GM12878 (cell line): ENCODE results near the gene PKM. TPM values are rescaled to one million over a fixed set of nuclear protein-coding genes. Genes with fewer than 3 reads are reported as not detected.

Experiments
- ATAC-seq: fragments of 200-7000 bp; cut with Tn5 transposase; 3 replicates; pipeline ENCODE4 v1.9.1; 2020; ENCODE audit warnings: mild to moderate bottlenecking, moderate library complexity
- BruUV-seq: library from RNA; stranded (reverse); fragments of 400-500 nt; replicated peaks from 2 replicates; lab custom pipeline; 2021; lab: Mats Ljungman, UMichigan
- CTCF ChIA-PET: fragments of 300-600 bp; sonication (Branson Sonifier 250); formaldehyde crosslinking; extraction: SDS; loops from one replicate; lab custom pipeline; 2021; ENCODE audit warnings: inconsistent platforms; lab: Yijun Ruan, JAX
- POLR2A ChIA-PET: fragments of 350-600 bp; formaldehyde crosslinking; extraction: SDS; loops from one replicate; lab custom pipeline; 2021; ENCODE audit warnings: inconsistent platforms; lab: Charles Lee
- RAD21 ChIA-PET: fragments of 300-600 bp; sonication (Branson Sonifier 250); formaldehyde crosslinking; loops from one replicate; lab custom pipeline; 2023; ENCODE audit warnings: antibody characterized with exemption; ENCODE audit not compliant: unreplicated experiment; lab: Charles Lee
- SMC1A ChIA-PET: fragments of 300-600 bp; sonication (Branson Sonifier 250); formaldehyde crosslinking; loops from one replicate; lab custom pipeline; 2023; ENCODE audit not compliant: unreplicated experiment, uncharacterized antibody; lab: Charles Lee
- DNase-seq: peaks from one replicate; pipeline ENCODE4 v3.0.0-alpha.2; 2011; ENCODE audit warnings: low read depth, low spot score
- FAIRE-seq: peaks from 3 replicates; lab custom pipeline; 2011; peaks lifted over from hg19 to GRCh38; lab: Jason Lieb, UNC
- H2AFZ ChIP-seq: 2 replicates; pipeline ENCODE4 v1.6.0; 2011; ENCODE audit warnings: low read depth, low read length, control low read depth; ENCODE audit not compliant: control insufficient read depth
- H3K27ac ChIP-seq: 2 replicates; pipeline ENCODE4 v1.5.1; 2011; ENCODE audit warnings: control low read depth; ENCODE audit not compliant: control insufficient read depth, insufficient read depth
- H3K27me3 ChIP-seq, 2 experiments: replicated peaks in 1 of 2; 2 replicates each; pipeline versions ENCODE4 v1.6.0 to v1.6.1; 2011; ENCODE audit warnings: low read length in 1 of 2; ENCODE audit not compliant: control insufficient read depth in 2 of 2, insufficient read depth in 2 of 2
- H3K36me3 ChIP-seq, 2 experiments: 2 replicates each; pipeline ENCODE4 v1.5.1; 2011; ENCODE audit warnings: low read length in 1 of 2; ENCODE audit not compliant: control insufficient read depth in 2 of 2, insufficient read depth in 2 of 2
- H3K4me1 ChIP-seq: 2 replicates; pipeline ENCODE4 v1.6.1; 2011; ENCODE audit warnings: mild to moderate bottlenecking, low read length, moderate library complexity, mixed read lengths; ENCODE audit not compliant: control insufficient read depth, insufficient read depth
- H3K4me2 ChIP-seq: 2 replicates; pipeline ENCODE4 v1.6.0; 2011; ENCODE audit warnings: control low read depth; ENCODE audit not compliant: control insufficient read depth, insufficient read depth
- H3K4me3 ChIP-seq: fragments of 200-600 bp; sonication (generic); 2 replicates; pipeline ENCODE4 v1.5.1; 2016
- H3K79me2 ChIP-seq: 2 replicates; pipeline ENCODE4 v1.6.0; 2011; ENCODE audit warnings: low read length; ENCODE audit not compliant: control insufficient read depth, insufficient read depth
- H3K9ac ChIP-seq: 2 replicates; pipeline ENCODE4 v1.8.0; 2011; ENCODE audit warnings: low read length, control low read depth, mixed read lengths; ENCODE audit not compliant: control insufficient read depth, insufficient read depth
- H3K9me3 ChIP-seq: replicated peaks from 3 replicates; pipeline ENCODE4 v1.5.1; 2011; ENCODE audit warnings: mild to moderate bottlenecking, low read length; ENCODE audit not compliant: control insufficient read depth, insufficient read depth
- H4K20me1 ChIP-seq: 2 replicates; pipeline ENCODE4 v1.6.0; 2011; ENCODE audit not compliant: control insufficient read depth, insufficient read depth
- BACH1 ChIP-seq: fragments of 450-650 bp; IDR thresholded peaks from 2 replicates; pipeline ENCODE4 v1.6.1; 2017; ENCODE audit warnings: mild to moderate bottlenecking, borderline replicate concordance
- EZH2 ChIP-seq: IDR thresholded peaks from 2 replicates; pipeline ENCODE4 v1.6.1; 2012; ENCODE audit warnings: low read depth, mild to moderate bottlenecking, control low read depth, inconsistent platforms, low read length, borderline replicate concordance; ENCODE audit not compliant: control insufficient read depth
- MAX ChIP-seq: IDR thresholded peaks from 2 replicates; pipeline ENCODE4 v1.6.1; 2012; ENCODE audit warnings: low read depth, low read length, improper control_type of control experiment
- MTA2 ChIP-seq: fragments of 450-650 bp; IDR thresholded peaks from 2 replicates; pipeline ENCODE4 v1.6.1; 2016; ENCODE audit warnings: low read depth, mild to moderate bottlenecking, moderate library complexity
- NBN ChIP-seq: fragments of 450-650 bp; IDR thresholded peaks from 2 replicates; pipeline ENCODE4 v1.6.1; 2016
- POLR2AphosphoS2 ChIP-seq: IDR thresholded peaks from 2 replicates; pipeline ENCODE4 v1.6.1; 2011; ENCODE audit warnings: low read depth, mild to moderate bottlenecking, low read length, improper control_type of control experiment, moderate library complexity
- RAD51 ChIP-seq: fragments of 450-650 bp; IDR thresholded peaks from 2 replicates; pipeline ENCODE4 v1.6.1; 2016; ENCODE audit warnings: moderate library complexity, mild to moderate bottlenecking, inconsistent platforms
- SP1 ChIP-seq: IDR thresholded peaks from one replicate; pipeline ENCODE4 v1.6.1; 2011; ENCODE audit warnings: low read depth, low read length
- SUZ12 ChIP-seq: fragments of 200-600 bp; sonication (generic); IDR thresholded peaks from one replicate; pipeline ENCODE4 v1.6.1; 2018; ENCODE audit warnings: antibody characterized with exemption, mild to moderate bottlenecking; ENCODE audit not compliant: unreplicated experiment
- ZBED1 ChIP-seq: IDR thresholded peaks from 2 replicates; pipeline ENCODE4 v1.6.1; 2016; ENCODE audit warnings: borderline replicate concordance
- WGBS: methylation state at CpG from one replicate; pipeline ENCODE4 v1.1.6; 2016; ENCODE audit warnings: low lambda C conversion rate; ENCODE audit not compliant: insufficient replicate concordance, insufficient coverage; ENCODE audit errors: missing lambda C conversion rate; 5-methylcytosine and 5-hydroxymethylcytosine counted together
- in situ Hi-C: fragments of 300-500 bp; cut with MboI; formaldehyde crosslinking; loops from 9 replicates; pipeline ENCODE4 v1.14.3; 2018; ENCODE audit warnings: mixed read lengths
- intact Hi-C: fragments of 100-400 bp; cut with micrococcal nuclease; formaldehyde crosslinking; loops from one replicate; pipeline ENCODE4 v1.14.2; 2022; ENCODE audit not compliant: unreplicated experiment
- polyA plus RNA-seq, 11 experiments: library from polyadenylated mRNA; depleted of rRNA in 4 of 11; unstranded in 6 of 11; stranded (reverse) in 5 of 11; fragments of >200 nt; fragmentation: Nextera tagmentation in 4 of 11; fragmentation: Illumina TruSeq in 1 of 11; extraction: Ambion mirVana in 4 of 11; extraction: Trizol in 1 of 11; gene quantifications; 1 replicate in 1 of 11; 2 replicates in 10 of 11; pipeline versions ENCODE4 v1.2.1 to v1.2.3, GENCODE V29; 2011 to 2016; ENCODE audit warnings: inconsistent platforms in 2 of 11, missing spikeins in 2 of 11, low read depth in 1 of 11
- total RNA-seq, 4 experiments: library from RNA; depleted of rRNA in 3 of 4; stranded (reverse); fragments of >200 nt in 3 of 4; fragmentation: Illumina TruSeq in 1 of 4; extraction: Trizol in 1 of 4; gene quantifications; 2 replicates each; pipeline versions ENCODE4 v1.2.1 to v1.2.3, GENCODE V29; 2013 to 2021
- TF ChIP-seq, protein P1 (sequence below): fragments of 450-650 bp; IDR thresholded peaks from 2 replicates; pipeline ENCODE4 v1.6.1; 2017; ENCODE audit warnings: mild to moderate bottlenecking, moderate library complexity

Gene PKM
- total and polyA plus RNA-seq, 10 of the 15 experiments (the other 5 are each of a cell fraction or from before 2014, with no cell fraction given) = 491 to 2,011 (median 1,433) TPM

DNA sequence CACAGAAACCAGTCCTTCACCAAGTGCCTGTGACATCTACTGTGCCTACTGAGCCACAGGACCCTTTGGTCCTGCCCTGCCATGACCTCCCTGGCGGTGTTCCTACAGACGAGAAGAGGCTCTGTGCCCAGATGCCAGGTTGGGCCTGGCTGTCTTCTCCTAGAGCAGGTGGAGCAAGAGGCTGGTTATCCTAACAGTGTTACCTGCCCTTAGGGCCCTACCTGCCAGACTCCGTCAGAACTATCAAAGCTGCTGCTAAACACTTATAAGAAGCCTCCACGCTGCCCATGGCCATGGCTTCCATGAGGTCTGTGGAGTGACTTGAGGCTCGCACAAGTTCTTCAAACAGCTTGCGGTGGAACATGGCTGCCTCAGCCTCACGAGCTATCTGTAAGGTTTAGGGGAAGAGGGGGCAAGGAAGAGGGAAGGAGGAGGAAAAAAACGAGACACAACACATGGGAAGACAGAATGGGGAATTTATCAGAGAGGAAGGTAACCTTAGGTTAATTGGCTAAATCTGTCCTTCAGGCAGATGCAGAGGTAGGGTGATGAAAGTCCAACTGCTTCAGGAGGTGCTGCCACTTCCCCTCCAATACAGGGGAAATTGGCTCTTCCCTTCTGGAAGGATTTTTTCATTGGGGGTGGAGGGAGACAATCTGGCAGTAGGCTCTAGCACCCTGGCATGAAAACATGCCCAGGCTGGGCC lies 28.0 kb downstream of the PKM start:
- no TSS peak for BruUV-seq
- CTCF ChIA-PET = no interaction called here
- no peaks in the 10 kb centered on the region for H3K9me3 ChIP-seq
- H4K20me1 ChIP-seq = peaks cover 22% of the 10 kb centered on the region
- no peak for TF ChIP-seq EZH2
- TF ChIP-seq MTA2 = no peak
- no peak; the same call in 1 of the 2 replicates for TF ChIP-seq POLR2AphosphoS2
- no peak for TF ChIP-seq RAD51
- TF ChIP-seq BACH1 = no peak
- TF ChIP-seq SUZ12 = no peak
- TF ChIP-seq, protein P1, sequence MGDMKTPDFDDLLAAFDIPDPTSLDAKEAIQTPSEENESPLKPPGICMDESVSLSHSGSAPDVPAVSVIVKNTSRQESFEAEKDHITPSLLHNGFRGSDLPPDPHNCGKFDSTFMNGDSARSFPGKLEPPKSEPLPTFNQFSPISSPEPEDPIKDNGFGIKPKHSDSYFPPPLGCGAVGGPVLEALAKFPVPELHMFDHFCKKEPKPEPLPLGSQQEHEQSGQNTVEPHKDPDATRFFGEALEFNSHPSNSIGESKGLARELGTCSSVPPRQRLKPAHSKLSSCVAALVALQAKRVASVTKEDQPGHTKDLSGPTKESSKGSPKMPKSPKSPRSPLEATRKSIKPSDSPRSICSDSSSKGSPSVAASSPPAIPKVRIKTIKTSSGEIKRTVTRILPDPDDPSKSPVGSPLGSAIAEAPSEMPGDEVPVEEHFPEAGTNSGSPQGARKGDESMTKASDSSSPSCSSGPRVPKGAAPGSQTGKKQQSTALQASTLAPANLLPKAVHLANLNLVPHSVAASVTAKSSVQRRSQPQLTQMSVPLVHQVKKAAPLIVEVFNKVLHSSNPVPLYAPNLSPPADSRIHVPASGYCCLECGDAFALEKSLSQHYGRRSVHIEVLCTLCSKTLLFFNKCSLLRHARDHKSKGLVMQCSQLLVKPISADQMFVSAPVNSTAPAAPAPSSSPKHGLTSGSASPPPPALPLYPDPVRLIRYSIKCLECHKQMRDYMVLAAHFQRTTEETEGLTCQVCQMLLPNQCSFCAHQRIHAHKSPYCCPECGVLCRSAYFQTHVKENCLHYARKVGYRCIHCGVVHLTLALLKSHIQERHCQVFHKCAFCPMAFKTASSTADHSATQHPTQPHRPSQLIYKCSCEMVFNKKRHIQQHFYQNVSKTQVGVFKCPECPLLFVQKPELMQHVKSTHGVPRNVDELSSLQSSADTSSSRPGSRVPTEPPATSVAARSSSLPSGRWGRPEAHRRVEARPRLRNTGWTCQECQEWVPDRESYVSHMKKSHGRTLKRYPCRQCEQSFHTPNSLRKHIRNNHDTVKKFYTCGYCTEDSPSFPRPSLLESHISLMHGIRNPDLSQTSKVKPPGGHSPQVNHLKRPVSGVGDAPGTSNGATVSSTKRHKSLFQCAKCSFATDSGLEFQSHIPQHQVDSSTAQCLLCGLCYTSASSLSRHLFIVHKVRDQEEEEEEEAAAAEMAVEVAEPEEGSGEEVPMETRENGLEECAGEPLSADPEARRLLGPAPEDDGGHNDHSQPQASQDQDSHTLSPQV = no peak
- TF ChIP-seq SP1 = no peak
- TF ChIP-seq NBN = no peak
- no peak for TF ChIP-seq ZBED1
- TF ChIP-seq MAX = no peak
- DNase-seq (no peak), ATAC-seq (no peak), FAIRE-seq (no peak)
- no peak overlapping the region for H3K27ac ChIP-seq
- RAD21 ChIA-PET = interaction anchor here (1.0 kb wide), 1 partner anchor 24 kb away, joined by 4 read pairs; no protein-coding TSS in a partner anchor
- H3K27me3 ChIP-seq = no peaks in the 10 kb centered on the region
- no peaks in the 10 kb centered on the region for H3K4me1 ChIP-seq
- 73% methylated on average over 8 of the region's 8 CpGs for WGBS
- no peak overlapping the region for H2AFZ ChIP-seq
- POLR2A ChIA-PET = no interaction called here
- H3K4me2 ChIP-seq = no peak overlapping the region
- no peak overlapping the region for H3K4me3 ChIP-seq
- H3K79me2 ChIP-seq = no peaks in the 10 kb centered on the region
- H3K36me3 ChIP-seq = peaks cover 79 to 81% of the 10 kb centered on the region in 2 experiments
- intact Hi-C loops (no loop called here), in situ Hi-C loops (no loop called here)
- no peak overlapping the region for H3K9ac ChIP-seq
- SMC1A ChIA-PET = interaction anchor here (1.1 to 3.7 kb wide), 2 partner anchors 24 to 36 kb away, joined by 3 to 16 read pairs; no protein-coding TSS in a partner anchor
